ENCODE measurements around the gene PNLIPRP3. TPM values are rescaled to one million over a fixed set of nuclear protein-coding genes. Genes with fewer than 3 reads are reported as not detected.

Gene PNLIPRP3
- total RNA-seq, 1 experiment from 2014 or later = not detected

GRCh38 chr10:116410351-116410750, 17.3 kb upstream of the PNLIPRP3 start:
- Mint-ChIP-seq H3K4me3 (no peak overlapping the region), H3K36me3 (ENCODE audit: insufficient read depth in 1 of 3, low read depth in 3 of 3) (no peaks in the 10 kb centered on the region), H3K4me1 (peaks cover 2 to 3% of the 10 kb centered on the region in 2 experiments; a peak in 2 of 4 replicates), H3K27me3 (ENCODE audit: low read depth) (peaks cover 1% of the 10 kb centered on the region; the same call in 1 of the 2 replicates), H3K27ac (no peak overlapping the region), H3K9me3 (no peaks in the 10 kb centered on the region)
- Histone ChIP-seq H4K20me1 (ENCODE audit: control insufficient read depth, insufficient read depth, insufficient read length) (no peaks in the 10 kb centered on the region), H3T11ph (ENCODE audit: low read length) (no peak overlapping the region), H2BK12ac (ENCODE audit: insufficient read length, low read depth, low read length) (no peak overlapping the region), H2BK120ac (ENCODE audit: low read depth, low read length, poor library complexity, severe bottlenecking) (no peak overlapping the region), H3K9me3 (ENCODE audit: control insufficient read depth, low read depth, low read length) (no peaks in the 10 kb centered on the region), H2BK5ac (ENCODE audit: insufficient read length, low read length) (no peak overlapping the region), H4K8ac (replicated peaks; ENCODE audit: insufficient read length, low read depth, low read length) (no peak overlapping the region), H3K14ac (ENCODE audit: insufficient read depth, low read length) (no peak overlapping the region), H3K9ac (ENCODE audit: extremely low read depth, insufficient read length, low read length) (no peak overlapping the region), H3K56ac (ENCODE audit: insufficient read length, low read depth, low read length) (no peak overlapping the region), H2AFZ (ENCODE audit: low read length) (no peak overlapping the region), H3K23me2 (ENCODE audit: insufficient read length, low read depth, low read length, poor library complexity, severe bottlenecking) (no peaks in the 10 kb centered on the region), H3K27me3 (ENCODE audit: insufficient read depth, low read length) (no peaks in the 10 kb centered on the region), H2BK20ac (ENCODE audit: low read depth, low read length, poor library complexity, severe bottlenecking) (no peak overlapping the region), H4K91ac (ENCODE audit: insufficient read length, low read depth, low read length) (no peak overlapping the region), H3K4me2 (ENCODE audit: insufficient read depth, insufficient read length, low read length) (no peak overlapping the region), H3K23ac (ENCODE audit: insufficient read length, low read depth, low read length) (no peak overlapping the region), H4K5ac (ENCODE audit: insufficient read length, low read depth, low read length) (no peak overlapping the region), H3K27ac (ENCODE audit: insufficient read length, low read depth, low read length) (no peak overlapping the region), H2AK5ac (ENCODE audit: insufficient read length, low read length) (no peak overlapping the region), H3K79me1 (ENCODE audit: insufficient read depth, low read depth, low read length, poor library complexity, severe bottlenecking) (no peaks in the 10 kb centered on the region), H3K4ac (ENCODE audit: low read depth, low read length) (no peak overlapping the region), H3K18ac (ENCODE audit: insufficient read length, low read depth, low read length) (no peak overlapping the region), H3K4me1 (ENCODE audit: insufficient read depth, low read length) (no peaks in the 10 kb centered on the region), H2BK15ac (ENCODE audit: low read depth, low read length) (no peak overlapping the region), H3K79me2 (ENCODE audit: insufficient read depth, low read length) (no peaks in the 10 kb centered on the region)
- WGBS (ENCODE audit: extremely low coverage, insufficient read length, low lambda C conversion rate) = no CpG with 5 or more reads among the region's 5 CpGs
- no peak for TF ChIP-seq CTCF (conservative IDR thresholded peaks at IDR 0.05)
- DNase-seq = no peak
